Astrocyte (in vitro differentiated cells and primary cell): ENCODE results near the gene ELOVL7. TPM values are rescaled to one million over a fixed set of nuclear protein-coding genes. Genes with fewer than 3 reads are reported as not detected.

Source experiments
- DNase-seq: peaks from one replicate; pipeline ENCODE4 v3.0.0-alpha.2; 2010; ENCODE audit warnings: low read depth
- FAIRE-seq: peaks from 2 replicates; lab custom pipeline; 2011; peaks lifted over from hg19 to GRCh38; lab: Jason Lieb, UNC
- H2AFZ ChIP-seq: 2 replicates; pipeline ENCODE4 v1.6.0; 2012; ENCODE audit warnings: low read depth, low read length, inconsistent platforms
- H3K27ac ChIP-seq: 2 replicates; pipeline ENCODE4 v1.5.1; 2011; ENCODE audit warnings: low read depth, low read length, inconsistent platforms
- H3K27me3 ChIP-seq: 2 replicates; pipeline ENCODE4 v1.6.0; 2011; ENCODE audit warnings: low read length, inconsistent platforms; ENCODE audit not compliant: insufficient read depth
- H3K36me3 ChIP-seq: 2 replicates; pipeline ENCODE4 v1.5.1; 2011; ENCODE audit warnings: low read length, inconsistent platforms; ENCODE audit not compliant: insufficient read depth
- H3K4me1 ChIP-seq: 2 replicates; pipeline ENCODE4 v1.5.1; 2011; ENCODE audit warnings: low read length, inconsistent platforms; ENCODE audit not compliant: insufficient read depth
- H3K4me2 ChIP-seq: 2 replicates; pipeline ENCODE4 v1.6.0; 2012; ENCODE audit warnings: low read length, inconsistent platforms
- H3K4me3 ChIP-seq: 2 replicates; pipeline ENCODE4 v1.5.1; 2011; ENCODE audit warnings: low read depth, mild to moderate bottlenecking, low read length, inconsistent platforms; ENCODE audit not compliant: insufficient read depth
- H3K79me2 ChIP-seq: 2 replicates; pipeline ENCODE4 v1.6.0; 2012; ENCODE audit warnings: mild to moderate bottlenecking, low read length, inconsistent platforms; ENCODE audit not compliant: insufficient read depth
- H3K9ac ChIP-seq: 2 replicates; pipeline ENCODE4 v1.6.0; 2012; ENCODE audit warnings: mild to moderate bottlenecking, low read length, inconsistent platforms
- H3K9me3 ChIP-seq: 2 replicates; pipeline ENCODE4 v1.5.1; 2012; ENCODE audit warnings: low read depth, mild to moderate bottlenecking, low read length, inconsistent platforms; ENCODE audit not compliant: insufficient read depth
- H4K20me1 ChIP-seq: 2 replicates; pipeline ENCODE4 v1.6.0; 2012; ENCODE audit warnings: low read length, inconsistent platforms; ENCODE audit not compliant: insufficient read depth
- H3K27ac Mint-ChIP-seq: one replicate; pipeline ENCODE4 v1.8.0; 2021; ENCODE audit warnings: mild to moderate bottlenecking, mixed read lengths; ENCODE audit not compliant: unreplicated experiment
- H3K27me3 Mint-ChIP-seq: one replicate; pipeline ENCODE4 v1.8.0; 2021; ENCODE audit warnings: low read depth, mixed read lengths; ENCODE audit not compliant: unreplicated experiment
- H3K36me3 Mint-ChIP-seq: one replicate; pipeline ENCODE4 v1.8.0; 2021; ENCODE audit warnings: low read depth, mixed read lengths; ENCODE audit not compliant: unreplicated experiment
- H3K4me1 Mint-ChIP-seq: one replicate; pipeline ENCODE4 v1.8.0; 2021; ENCODE audit warnings: low read depth, mixed read lengths; ENCODE audit not compliant: unreplicated experiment
- H3K4me3 Mint-ChIP-seq: one replicate; pipeline ENCODE4 v1.8.0; 2021; ENCODE audit warnings: mild to moderate bottlenecking, moderate library complexity, mixed read lengths; ENCODE audit not compliant: unreplicated experiment
- H3K9me3 Mint-ChIP-seq: one replicate; pipeline ENCODE4 v1.8.0; 2021; ENCODE audit warnings: mild to moderate bottlenecking, mixed read lengths; ENCODE audit not compliant: unreplicated experiment
- EZH2 ChIP-seq: IDR thresholded peaks from 2 replicates; pipeline ENCODE4 v1.6.1; 2012; ENCODE audit warnings: mild to moderate bottlenecking, low read length, inconsistent platforms; ENCODE audit not compliant: insufficient read depth
- total RNA-seq: library from RNA; stranded (reverse); gene quantifications from 2 replicates; pipeline ENCODE4 v1.2.1, GENCODE V29; 2021
- TF ChIP-seq, protein P1 (sequence below): IDR thresholded peaks from 2 replicates; pipeline ENCODE4 v1.5.1; 2011; ENCODE audit warnings: low read depth, mild to moderate bottlenecking, inconsistent platforms, low read length, moderate library complexity; ENCODE audit not compliant: insufficient read depth

ELOVL7 gene
- total RNA-seq, 1 donor from 2014 or later = 1.0 TPM

DNA sequence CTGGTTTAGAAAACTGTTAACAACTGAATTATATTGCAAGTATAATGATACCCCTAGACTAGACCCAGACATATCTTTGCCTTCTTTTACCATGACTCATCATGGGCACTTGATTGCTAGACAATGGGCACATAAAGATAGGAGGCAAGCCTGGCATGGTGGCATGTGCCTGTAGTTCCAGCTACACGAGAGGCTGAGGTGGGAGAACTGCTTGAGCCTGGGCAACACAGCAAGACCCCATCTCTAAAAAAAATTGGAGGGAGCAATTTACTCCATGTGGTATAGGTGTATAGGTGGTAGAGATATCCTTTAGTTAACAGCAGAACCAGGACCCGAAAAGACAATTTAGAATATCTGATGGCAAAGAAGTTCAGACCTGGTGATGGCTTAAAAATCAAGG, 51.6 kb downstream of the ELOVL7 start:
- Histone ChIP-seq H3K79me2 (no peaks in the 10 kb centered on the region), H3K27me3 (no peaks in the 10 kb centered on the region), H4K20me1 (no peaks in the 10 kb centered on the region), H3K4me1 (no peaks in the 10 kb centered on the region), H3K9me3 (no peaks in the 10 kb centered on the region), H3K4me2 (no peak overlapping the region), H3K9ac (no peak overlapping the region), H3K4me3 (no peak overlapping the region), H3K27ac (no peak overlapping the region), H2AFZ (no peak overlapping the region), H3K36me3 (no peaks in the 10 kb centered on the region)
- Mint-ChIP-seq H3K36me3 (no peaks in the 10 kb centered on the region), H3K4me1 (no peaks in the 10 kb centered on the region), H3K27me3 (no peaks in the 10 kb centered on the region), H3K27ac (no peak overlapping the region), H3K9me3 (no peaks in the 10 kb centered on the region), H3K4me3 (no peak overlapping the region)
- DNase-seq (no peak), FAIRE-seq (no peak)
- TF ChIP-seq EZH2 = no peak
- TF ChIP-seq, protein P1, sequence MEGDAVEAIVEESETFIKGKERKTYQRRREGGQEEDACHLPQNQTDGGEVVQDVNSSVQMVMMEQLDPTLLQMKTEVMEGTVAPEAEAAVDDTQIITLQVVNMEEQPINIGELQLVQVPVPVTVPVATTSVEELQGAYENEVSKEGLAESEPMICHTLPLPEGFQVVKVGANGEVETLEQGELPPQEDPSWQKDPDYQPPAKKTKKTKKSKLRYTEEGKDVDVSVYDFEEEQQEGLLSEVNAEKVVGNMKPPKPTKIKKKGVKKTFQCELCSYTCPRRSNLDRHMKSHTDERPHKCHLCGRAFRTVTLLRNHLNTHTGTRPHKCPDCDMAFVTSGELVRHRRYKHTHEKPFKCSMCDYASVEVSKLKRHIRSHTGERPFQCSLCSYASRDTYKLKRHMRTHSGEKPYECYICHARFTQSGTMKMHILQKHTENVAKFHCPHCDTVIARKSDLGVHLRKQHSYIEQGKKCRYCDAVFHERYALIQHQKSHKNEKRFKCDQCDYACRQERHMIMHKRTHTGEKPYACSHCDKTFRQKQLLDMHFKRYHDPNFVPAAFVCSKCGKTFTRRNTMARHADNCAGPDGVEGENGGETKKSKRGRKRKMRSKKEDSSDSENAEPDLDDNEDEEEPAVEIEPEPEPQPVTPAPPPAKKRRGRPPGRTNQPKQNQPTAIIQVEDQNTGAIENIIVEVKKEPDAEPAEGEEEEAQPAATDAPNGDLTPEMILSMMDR = no peak

DNA sequence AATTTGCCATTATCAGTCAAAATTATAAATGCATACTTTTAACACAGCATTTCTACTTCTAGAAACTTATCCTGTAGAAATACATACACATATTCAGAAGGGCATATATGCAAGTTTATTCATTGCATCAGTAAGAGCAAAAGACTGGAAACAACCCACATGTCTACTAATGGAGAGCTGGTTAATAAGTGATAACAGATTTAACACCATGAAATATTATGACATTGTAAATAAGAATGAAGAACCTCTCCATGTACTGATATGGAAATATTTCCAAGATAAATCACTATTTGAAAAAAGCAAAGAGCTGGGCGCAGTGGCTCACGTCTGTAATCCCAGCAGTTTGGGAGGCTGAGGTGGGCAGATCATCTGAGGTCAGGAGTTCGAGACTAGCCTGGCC, 54.5 kb downstream of the ELOVL7 start:
- Mint-ChIP-seq H3K36me3 (no peaks in the 10 kb centered on the region), H3K27ac (no peak overlapping the region), H3K4me3 (no peak overlapping the region), H3K4me1 (no peaks in the 10 kb centered on the region), H3K27me3 (no peaks in the 10 kb centered on the region), H3K9me3 (no peaks in the 10 kb centered on the region)
- Histone ChIP-seq H3K4me1 (no peaks in the 10 kb centered on the region), H3K36me3 (no peaks in the 10 kb centered on the region), H4K20me1 (no peaks in the 10 kb centered on the region), H3K79me2 (no peaks in the 10 kb centered on the region), H2AFZ (no peak overlapping the region), H3K9ac (no peak overlapping the region), H3K27me3 (no peaks in the 10 kb centered on the region), H3K27ac (no peak overlapping the region), H3K4me3 (no peak overlapping the region), H3K4me2 (no peak overlapping the region), H3K9me3 (no peaks in the 10 kb centered on the region)
- FAIRE-seq (no peak), DNase-seq (no peak)
- TF ChIP-seq, protein P1 = no peak
- TF ChIP-seq EZH2 = no peak

DNA sequence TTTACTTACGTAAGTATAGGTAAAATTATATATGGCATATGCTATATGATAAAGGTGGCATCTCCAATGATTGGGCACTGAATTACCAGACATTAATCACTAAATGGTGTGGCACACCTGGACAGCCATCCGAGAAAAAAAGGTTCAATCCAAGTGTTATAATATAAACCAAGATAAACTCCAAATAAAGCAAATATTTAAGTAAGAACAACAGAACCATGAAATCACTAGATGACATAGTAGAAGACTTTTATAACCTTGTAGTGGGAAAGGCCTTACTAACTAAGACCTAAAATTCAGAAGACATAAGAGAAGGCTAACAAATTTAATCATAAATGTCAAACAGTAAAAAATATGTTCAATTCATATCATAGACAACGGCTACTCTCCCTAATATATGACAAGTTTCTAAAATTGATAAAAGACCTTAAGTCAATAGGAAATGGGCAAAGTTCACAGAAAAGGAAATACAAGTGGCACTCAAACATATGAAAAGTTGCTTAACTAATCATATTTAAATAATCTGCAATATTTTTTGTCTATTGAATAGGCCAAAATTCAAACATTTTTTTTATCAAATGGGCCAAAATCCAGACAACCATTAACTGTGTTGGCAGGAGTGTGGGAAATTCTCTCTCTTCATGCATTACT, 55.1 kb downstream of the ELOVL7 start:
- Histone ChIP-seq H3K4me2 (no peak overlapping the region), H3K9me3 (no peaks in the 10 kb centered on the region), H3K4me1 (no peaks in the 10 kb centered on the region), H3K9ac (no peak overlapping the region), H3K36me3 (no peaks in the 10 kb centered on the region), H2AFZ (no peak overlapping the region), H3K27ac (no peak overlapping the region), H4K20me1 (no peaks in the 10 kb centered on the region), H3K4me3 (no peak overlapping the region), H3K27me3 (no peaks in the 10 kb centered on the region), H3K79me2 (no peaks in the 10 kb centered on the region)
- Mint-ChIP-seq H3K4me1 (no peaks in the 10 kb centered on the region), H3K4me3 (no peak overlapping the region), H3K27ac (no peak overlapping the region), H3K36me3 (no peaks in the 10 kb centered on the region), H3K27me3 (no peaks in the 10 kb centered on the region), H3K9me3 (no peaks in the 10 kb centered on the region)
- FAIRE-seq (no peak), DNase-seq (no peak)
- no peak for TF ChIP-seq EZH2
- TF ChIP-seq, protein P1 = no peak
